IPS-NIHi7 (cell line): ENCODE results near the gene LRRC9.

Experiments used
- DNase-seq: peaks from one replicate; pipeline ENCODE4 v3.0.0; 2012; ENCODE audit warnings: mixed read lengths; ENCODE audit errors: extremely low spot score

Gene LRRC9

DNA sequence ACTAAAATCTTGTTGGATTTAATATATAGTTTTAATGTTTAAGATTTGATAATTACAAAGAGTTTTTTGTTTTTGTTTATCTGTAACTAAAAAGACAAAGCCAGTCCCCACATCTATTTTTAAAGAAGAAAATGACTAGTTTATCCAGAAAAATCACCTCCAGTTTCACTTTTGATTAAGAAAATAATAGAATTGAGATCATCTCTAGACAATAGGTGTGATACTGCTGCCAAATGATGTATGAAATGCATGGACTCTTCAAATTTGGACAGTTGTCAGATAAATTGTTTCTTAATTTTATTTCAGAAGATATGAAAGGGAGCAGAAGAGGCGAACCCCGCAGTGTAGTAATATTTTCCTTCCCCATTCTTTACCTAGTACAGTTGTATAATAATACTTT, 191.8 kb downstream of the LRRC9 start:
- no peak for DNase-seq
